Skeletal muscle satellite cell (primary cell): Measurements from ENCODE around the gene VPS4A.

Source experiments
- H3K27me3 ChIP-seq: 2 replicates; pipeline ENCODE4 v1.7.0; 2013; ENCODE audit warnings: low read length; ENCODE audit not compliant: control insufficient read depth, insufficient read depth
- H3K36me3 ChIP-seq: 2 replicates; pipeline ENCODE4 v1.7.0; 2013; ENCODE audit warnings: mild to moderate bottlenecking, control low read depth, low read length; ENCODE audit not compliant: insufficient read depth
- H3K4me1 ChIP-seq: 2 replicates; pipeline ENCODE4 v1.7.0; 2013; ENCODE audit warnings: low read length; ENCODE audit not compliant: control insufficient read depth, insufficient read depth
- H3K4me2 ChIP-seq: 2 replicates; pipeline ENCODE4 v1.7.0; 2013; ENCODE audit warnings: mild to moderate bottlenecking, low read length
- H3K4me3 ChIP-seq: 2 replicates; pipeline ENCODE4 v1.7.0; 2013; ENCODE audit warnings: low read length
- H3K9ac ChIP-seq: 2 replicates; pipeline ENCODE4 v1.7.0; 2013; ENCODE audit warnings: mild to moderate bottlenecking, low read depth, low read length, moderate library complexity
- H3K9me3 ChIP-seq: replicated peaks from 2 replicates; pipeline ENCODE4 v1.7.0; 2013; ENCODE audit warnings: mild to moderate bottlenecking, control low read depth, low read length

The VPS4A gene

DNA sequence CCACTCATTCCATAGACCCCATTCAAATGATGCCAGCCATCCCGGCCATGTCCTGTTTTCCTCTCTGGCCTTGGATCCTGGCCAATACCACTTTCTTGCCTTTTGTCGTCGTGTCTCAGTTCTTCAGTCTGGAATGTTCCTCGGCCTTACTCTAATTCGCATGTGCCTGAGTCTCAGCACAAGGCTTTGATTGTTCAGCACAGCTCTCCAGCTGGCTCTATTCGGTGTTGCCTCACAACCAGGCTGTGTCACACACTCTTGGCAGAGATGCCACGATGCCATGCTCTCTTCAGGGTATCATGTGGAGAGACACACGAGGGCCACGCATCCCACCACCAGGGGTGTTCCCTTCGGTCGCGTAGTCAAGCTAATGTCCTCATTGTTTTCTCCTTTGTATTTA is 1.8 kb upstream of the VPS4A start:
- H3K9me3 ChIP-seq = no peaks in the 10 kb centered on the region
- H3K9ac ChIP-seq = no peak overlapping the region
- H3K4me2 ChIP-seq = no peak overlapping the region
- H3K27me3 ChIP-seq = no peaks in the 10 kb centered on the region
- H3K4me3 ChIP-seq = no peak overlapping the region
- peaks cover under 1% of the 10 kb centered on the region for H3K36me3 ChIP-seq
- peaks cover 8% of the 10 kb centered on the region for H3K4me1 ChIP-seq

DNA sequence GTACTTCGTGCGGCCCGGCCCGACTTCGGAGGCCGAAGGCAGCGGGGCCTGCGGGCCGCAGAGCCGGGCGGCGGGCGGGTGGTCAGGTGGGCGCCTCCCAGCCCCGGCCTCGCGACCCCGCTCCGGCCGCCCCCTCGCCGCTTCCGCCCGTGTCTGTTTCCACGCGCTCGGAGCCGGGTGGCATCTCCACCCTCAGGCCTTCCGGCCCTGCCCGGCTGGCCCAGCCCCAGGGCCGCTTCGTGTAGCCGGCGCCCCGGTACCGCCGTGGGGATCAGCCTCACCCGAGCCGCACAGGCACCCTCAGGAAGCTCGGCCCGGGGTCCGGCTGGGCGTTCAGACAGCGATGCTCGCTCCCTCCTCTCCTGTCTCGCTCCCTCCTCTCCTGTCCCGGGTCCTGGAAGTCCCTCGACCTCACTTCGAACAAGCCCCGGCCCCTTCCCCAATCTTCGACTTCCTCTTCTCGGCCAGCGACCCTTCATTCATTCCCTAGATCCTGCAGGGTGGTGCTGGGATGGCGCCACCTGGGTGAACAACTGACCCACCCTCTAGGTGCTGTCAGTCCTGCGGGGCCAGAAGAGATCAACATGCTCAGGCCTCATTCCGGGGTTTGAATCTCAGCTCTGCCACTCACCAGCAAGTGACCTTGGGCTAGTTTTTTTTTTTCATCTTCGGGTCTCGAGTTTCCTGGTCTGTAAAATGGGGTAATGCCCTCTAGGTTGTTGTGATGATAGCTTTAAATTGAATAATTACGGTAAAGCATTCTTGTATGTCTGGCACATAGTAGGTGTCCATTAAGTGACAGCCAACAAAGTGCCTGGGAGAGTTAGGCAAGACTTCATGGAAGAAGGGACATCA is 610 bp downstream of the VPS4A start:
- peak overlapping the region; percentile 88 for H3K4me3 ChIP-seq
- H3K4me1 ChIP-seq = peaks cover 8% of the 10 kb centered on the region
- H3K9me3 ChIP-seq = no peaks in the 10 kb centered on the region
- H3K27me3 ChIP-seq = no peaks in the 10 kb centered on the region
- peak overlapping the region; percentile 96 for H3K4me2 ChIP-seq
- peaks cover 25% of the 10 kb centered on the region for H3K36me3 ChIP-seq
- peak overlapping the region; percentile 98 for H3K9ac ChIP-seq

DNA sequence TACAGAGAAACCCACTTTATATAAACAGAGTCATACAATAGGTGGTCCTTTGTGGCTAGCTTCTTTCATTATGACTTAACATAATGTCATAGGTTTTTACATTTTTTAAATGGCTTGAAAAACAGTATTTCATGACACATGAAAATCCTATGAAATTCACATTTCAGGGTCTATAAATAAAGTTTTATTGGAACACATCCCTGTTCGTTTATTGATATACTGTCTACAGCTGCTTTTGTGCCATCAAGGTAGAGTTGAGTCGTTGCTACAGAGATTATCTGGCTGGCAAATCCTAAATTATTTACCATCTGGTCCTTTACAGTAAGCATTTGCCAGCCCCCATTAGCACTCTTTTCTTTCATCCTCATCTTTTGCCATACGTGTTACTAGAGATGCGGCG is 2.3 kb downstream of the VPS4A start:
- peaks cover 36% of the 10 kb centered on the region for H3K36me3 ChIP-seq
- H3K9ac ChIP-seq = no peak overlapping the region
- H3K4me1 ChIP-seq = peaks cover 8% of the 10 kb centered on the region
- no peaks in the 10 kb centered on the region for H3K9me3 ChIP-seq
- no peak overlapping the region for H3K4me2 ChIP-seq
- H3K4me3 ChIP-seq = no peak overlapping the region
- H3K27me3 ChIP-seq = no peaks in the 10 kb centered on the region

DNA sequence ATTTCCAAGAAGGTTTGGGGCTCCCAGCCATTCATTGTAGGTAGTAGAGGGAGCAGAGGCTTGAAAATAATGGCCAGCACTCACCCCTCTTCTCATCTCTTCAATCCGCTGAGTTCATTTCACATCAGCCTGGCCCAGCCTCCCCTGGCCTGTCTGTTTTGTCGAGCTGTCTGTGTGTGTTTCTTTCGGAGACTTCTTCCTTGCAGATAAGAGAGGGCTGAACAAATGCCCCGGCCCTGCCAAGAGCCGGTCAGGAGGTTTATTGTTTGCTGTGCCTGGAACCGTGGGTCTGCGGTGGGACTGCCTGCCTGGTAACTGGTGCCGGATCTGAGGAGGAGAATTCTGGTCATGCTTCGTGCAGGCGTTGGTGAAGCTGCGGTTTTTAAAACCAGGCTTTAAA is 3.4 kb downstream of the VPS4A start:
- Histone ChIP-seq H3K4me3 (no peak overlapping the region), H3K9ac (no peak overlapping the region), H3K27me3 (no peaks in the 10 kb centered on the region), H3K4me2 (no peak overlapping the region), H3K4me1 (peaks cover 8% of the 10 kb centered on the region), H3K36me3 (peaks cover 46% of the 10 kb centered on the region), H3K9me3 (no peaks in the 10 kb centered on the region)

DNA sequence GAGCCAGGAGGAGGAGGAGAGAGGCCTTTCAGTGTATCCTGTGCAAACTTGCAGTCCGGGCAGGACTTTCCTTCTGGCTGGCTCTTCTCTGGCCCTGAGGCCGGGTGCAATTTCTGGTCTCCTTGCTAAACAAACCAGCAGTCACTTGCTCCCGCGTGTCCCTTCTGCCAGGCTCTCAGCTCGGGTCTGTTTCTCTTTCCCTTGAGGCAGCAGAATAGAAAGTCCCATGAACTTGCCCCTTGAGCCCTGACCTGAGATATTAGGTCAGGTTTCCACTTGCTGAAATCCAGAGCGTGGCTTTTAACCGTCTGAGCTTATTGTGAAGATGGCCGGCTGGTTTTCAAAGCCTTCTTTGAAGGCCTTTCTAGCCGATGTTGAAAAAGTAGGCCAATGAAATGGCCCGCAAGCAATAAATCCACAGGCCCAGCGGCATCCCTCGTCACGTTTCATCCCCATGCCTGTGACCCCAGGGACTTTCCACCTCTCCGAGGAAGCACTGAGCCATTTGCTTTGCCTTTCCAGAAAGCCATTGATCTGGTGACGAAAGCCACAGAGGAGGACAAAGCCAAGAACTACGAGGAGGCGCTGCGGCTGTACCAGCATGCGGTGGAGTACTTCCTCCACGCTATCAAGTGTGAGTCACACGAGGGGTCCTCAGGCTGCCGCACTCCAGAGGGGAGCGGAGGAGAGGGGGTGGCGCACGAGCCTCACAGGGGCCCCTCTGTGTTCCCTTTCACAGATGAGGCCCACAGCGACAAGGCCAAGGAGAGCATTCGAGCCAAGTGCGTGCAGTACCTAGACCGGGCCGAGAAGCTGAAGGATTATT is 4.5 kb downstream of the VPS4A start:
- Histone ChIP-seq H3K4me3 (no peak overlapping the region), H3K36me3 (peaks cover 58% of the 10 kb centered on the region), H3K4me1 (peaks cover 4% of the 10 kb centered on the region)

DNA sequence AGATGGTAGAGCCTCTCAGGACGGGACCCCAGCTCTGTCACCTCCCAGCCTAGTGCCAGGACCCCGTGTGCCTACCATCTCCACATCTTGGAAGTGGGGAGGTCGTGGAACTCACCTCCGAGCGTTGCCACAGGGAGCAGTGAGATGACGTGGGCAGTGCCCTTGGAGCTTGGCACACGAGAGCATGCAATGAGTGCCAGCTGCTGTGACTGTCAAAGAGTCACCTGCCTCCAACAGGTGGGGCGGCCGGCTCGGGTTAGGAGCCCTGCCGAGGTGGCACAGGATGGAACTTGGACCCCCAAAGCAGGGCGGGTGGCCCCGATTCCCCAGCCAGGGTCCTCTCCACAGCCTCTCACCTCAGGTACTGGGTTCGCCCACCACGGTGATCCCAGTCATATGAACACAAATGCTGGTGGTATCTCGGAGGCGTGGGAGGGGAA is 5.5 kb downstream of the VPS4A start:
- Histone ChIP-seq H3K9me3 (no peaks in the 10 kb centered on the region), H3K9ac (no peak overlapping the region), H3K4me1 (peaks cover 3% of the 10 kb centered on the region), H3K4me2 (no peak overlapping the region), H3K36me3 (peaks cover 67% of the 10 kb centered on the region), H3K4me3 (no peak overlapping the region), H3K27me3 (no peaks in the 10 kb centered on the region)

More for the DNA sequence above, 4.5 kb downstream of the VPS4A start:
- Histone ChIP-seq H3K4me2 (no peak overlapping the region), H3K9me3 (no peaks in the 10 kb centered on the region), H3K9ac (no peak overlapping the region), H3K27me3 (no peaks in the 10 kb centered on the region)

DNA sequence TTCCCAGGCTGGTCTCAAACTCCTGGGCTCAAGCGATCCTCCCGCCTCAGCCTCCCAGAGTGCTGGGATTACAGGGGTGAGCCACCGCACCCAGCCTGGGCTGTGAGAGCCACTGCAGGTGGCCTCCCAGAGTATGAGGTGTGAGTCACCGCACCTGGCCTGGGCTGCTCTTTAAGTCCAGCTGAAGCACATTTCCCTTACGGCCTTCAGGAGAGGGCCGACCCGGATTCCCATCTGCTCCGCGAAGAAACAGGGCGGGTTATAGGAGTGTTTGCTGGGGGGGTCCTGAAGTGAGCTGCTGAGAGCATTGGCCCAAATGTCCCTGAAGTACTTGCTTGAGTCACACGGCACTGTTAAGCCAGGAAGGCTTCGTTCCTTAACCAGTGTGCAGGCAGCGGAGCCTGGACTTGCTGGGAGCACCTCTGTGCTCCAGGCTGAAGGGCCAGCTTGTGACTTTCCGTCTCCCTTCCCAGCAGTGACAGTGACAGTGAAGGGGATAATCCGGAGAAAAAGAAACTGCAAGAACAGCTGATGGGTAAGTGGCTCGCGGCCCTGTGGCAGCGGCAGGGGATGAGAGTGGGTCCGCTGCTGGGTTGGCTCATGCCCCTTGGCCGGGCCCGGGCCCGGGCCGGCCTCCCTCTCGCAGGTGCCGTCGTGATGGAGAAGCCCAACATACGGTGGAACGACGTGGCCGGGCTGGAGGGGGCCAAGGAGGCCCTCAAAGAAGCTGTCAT is 7.2 kb downstream of the VPS4A start:
- Histone ChIP-seq H3K9me3 (no peaks in the 10 kb centered on the region), H3K4me1 (no peaks in the 10 kb centered on the region), H3K9ac (no peak overlapping the region), H3K27me3 (no peaks in the 10 kb centered on the region), H3K36me3 (peaks cover 83% of the 10 kb centered on the region), H3K4me2 (no peak overlapping the region), H3K4me3 (no peak overlapping the region)

DNA sequence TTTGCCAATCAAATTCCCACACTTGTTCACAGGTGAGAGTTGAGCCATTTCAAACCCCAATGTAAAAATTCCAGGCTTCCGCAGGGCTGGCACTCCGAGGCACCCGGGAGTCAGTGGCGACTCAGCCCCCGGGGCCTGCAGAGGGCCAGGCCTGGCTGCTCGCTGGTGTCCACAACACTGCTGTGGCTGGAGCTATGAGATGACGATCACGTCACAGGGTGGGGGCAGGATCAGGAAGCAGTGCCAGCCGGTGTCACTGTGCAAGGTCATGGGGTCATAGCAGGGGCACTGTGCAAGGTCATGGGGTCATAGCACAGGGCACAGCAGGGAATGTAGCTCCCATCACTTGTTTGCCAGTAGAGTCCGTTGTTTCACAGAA is 7.8 kb downstream of the VPS4A start:
- Histone ChIP-seq H3K9me3 (no peaks in the 10 kb centered on the region), H3K4me2 (no peak overlapping the region), H3K27me3 (no peaks in the 10 kb centered on the region), H3K4me3 (no peak overlapping the region), H3K9ac (no peak overlapping the region), H3K4me1 (no peaks in the 10 kb centered on the region), H3K36me3 (peaks cover 86% of the 10 kb centered on the region)

DNA sequence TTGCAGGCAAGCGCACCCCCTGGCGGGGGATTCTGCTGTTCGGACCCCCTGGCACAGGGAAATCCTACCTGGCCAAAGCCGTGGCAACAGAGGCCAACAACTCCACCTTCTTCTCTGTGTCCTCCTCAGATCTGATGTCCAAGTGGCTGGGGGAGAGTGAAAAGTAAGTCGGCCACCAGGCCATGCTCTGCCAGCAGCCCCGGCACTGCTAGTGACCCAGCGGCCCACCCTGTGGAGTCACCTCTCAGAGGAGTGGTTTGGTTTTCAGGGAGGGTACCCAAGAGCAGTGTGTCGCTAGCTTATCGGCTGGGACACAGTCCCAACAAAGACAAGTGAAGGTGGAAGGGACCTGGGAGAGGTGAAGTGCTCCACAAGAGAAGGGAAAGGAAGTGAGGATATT is 8.2 kb downstream of the VPS4A start:
- H3K4me3 ChIP-seq = no peak overlapping the region
- peaks cover 88% of the 10 kb centered on the region for H3K36me3 ChIP-seq
- H3K9me3 ChIP-seq = no peaks in the 10 kb centered on the region
- no peaks in the 10 kb centered on the region for H3K27me3 ChIP-seq
- H3K4me2 ChIP-seq = no peak overlapping the region
- no peaks in the 10 kb centered on the region for H3K4me1 ChIP-seq
- H3K9ac ChIP-seq = no peak overlapping the region

DNA sequence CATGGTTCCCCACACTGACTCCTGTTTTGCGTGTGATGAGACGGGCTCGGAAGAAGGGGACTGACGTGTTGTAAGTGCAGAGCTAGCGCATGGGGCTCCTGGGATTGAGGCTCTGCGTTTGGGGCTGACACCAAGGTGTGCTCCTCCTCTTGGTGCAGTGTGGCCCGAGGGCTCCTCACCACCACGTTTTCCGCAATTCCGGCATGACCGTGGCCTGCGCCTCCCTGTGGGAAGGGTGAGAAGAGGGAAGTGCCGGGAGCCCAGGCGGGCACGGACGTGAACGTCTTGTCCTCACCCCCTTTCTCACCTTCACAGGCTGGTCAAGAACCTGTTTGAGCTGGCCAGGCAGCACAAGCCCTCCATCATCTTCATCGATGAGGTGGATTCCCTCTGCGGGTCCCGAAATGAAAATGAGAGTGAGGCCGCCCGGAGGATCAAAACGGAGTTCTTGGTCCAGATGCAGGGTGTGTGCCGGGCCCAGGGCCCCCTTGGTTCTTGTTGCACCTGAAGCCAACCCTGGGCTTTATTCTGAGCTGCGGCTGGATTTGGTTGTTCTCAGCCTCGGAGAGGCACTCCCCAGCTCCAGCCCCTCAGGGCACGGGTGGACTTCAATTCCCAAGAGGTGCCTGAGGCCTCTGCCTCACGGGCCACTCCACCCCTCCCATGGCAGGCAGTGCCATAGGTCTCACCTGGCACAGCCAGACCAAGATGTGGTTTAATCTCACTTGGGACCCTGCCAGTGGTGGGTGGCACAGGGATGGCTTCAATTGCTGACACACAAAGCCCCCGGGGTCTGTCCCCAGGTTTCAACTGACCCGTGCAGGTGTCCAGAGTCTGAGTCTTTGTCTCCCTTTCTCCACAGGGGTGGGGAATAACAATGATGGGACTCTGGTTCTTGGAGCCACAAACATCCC is 8.9 kb downstream of the VPS4A start:
- no peaks in the 10 kb centered on the region for H3K9me3 ChIP-seq
- H3K4me1 ChIP-seq = no peaks in the 10 kb centered on the region
- no peak overlapping the region for H3K9ac ChIP-seq
- H3K4me2 ChIP-seq = no peak overlapping the region
- no peak overlapping the region for H3K4me3 ChIP-seq
- no peaks in the 10 kb centered on the region for H3K27me3 ChIP-seq
- peaks cover 88% of the 10 kb centered on the region for H3K36me3 ChIP-seq
